SKM-1 treated with dmso at 0.1 percent for 144 hours (cell line): Measurements from ENCODE around the gene LRP11.
A peak's percentile ranks its signal among the peaks of the same experiment; 100 is the strongest.
"Not testable (repeated sequence)": the region's sequence is repeated elsewhere in the genome, so short reads cannot be mapped to it uniquely, and the experiment has no call there.

Experiments used
- DNase-seq: peaks from one replicate; lab custom pipeline; 2025; ENCODE audit not compliant: unreplicated experiment; lab: John Stamatoyannopoulos, UW

The LRP11 gene

GRCh38 chr6:149863698-149864577 is at the start of gene LRP11:
Gene LRP11, minus strand, starts transcription at chr6:149864359. Its CDS starts 339 bp downstream, at chr6:149864020.
- DNase-seq, result peak; percentile 68

- DNase-seq, result no peak
Observed at GRCh38 chr6:149913540-149914240, 49.5 kb upstream of the LRP11 start.

GRCh38 chr6:149913085-149913484 is 48.9 kb upstream of the LRP11 start:
- DNase-seq, result no peak

- not testable (repeated sequence) for DNase-seq
Observed at GRCh38 chr6:149912680-149913079, 48.5 kb upstream of the LRP11 start.

- DNase-seq, result no peak
Observed at GRCh38 chr6:149910721-149911151, 46.6 kb upstream of the LRP11 start.

- no peak for DNase-seq
Observed at GRCh38 chr6:149909701-149910470, 45.7 kb upstream of the LRP11 start.

GRCh38 chr6:149908480-149908879 is 44.3 kb upstream of the LRP11 start:
- not testable (repeated sequence) for DNase-seq

- no peak for DNase-seq
Observed at GRCh38 chr6:149907317-149907716, 43.2 kb upstream of the LRP11 start.

- DNase-seq, result no peak
Observed at GRCh38 chr6:149906405-149906804, 42.2 kb upstream of the LRP11 start.

- no peak for DNase-seq
Observed at GRCh38 chr6:149905911-149906371, 41.8 kb upstream of the LRP11 start.

- DNase-seq, result no peak
Observed at GRCh38 chr6:149905371-149905910, 41.3 kb upstream of the LRP11 start.

- no peak for DNase-seq
Observed at GRCh38 chr6:149904661-149905370, 40.7 kb upstream of the LRP11 start.

- no peak for DNase-seq
Observed at GRCh38 chr6:149903938-149904611, 39.9 kb upstream of the LRP11 start.

- DNase-seq, result no peak
Observed at GRCh38 chr6:149901444-149902140, 37.4 kb upstream of the LRP11 start.

GRCh38 chr6:149900620-149901443 is 36.7 kb upstream of the LRP11 start:
- DNase-seq, result no peak

- no peak for DNase-seq
Observed at GRCh38 chr6:149899926-149900619, 35.9 kb upstream of the LRP11 start.

- no peak for DNase-seq
Observed at GRCh38 chr6:149899486-149899885, 35.3 kb upstream of the LRP11 start.

GRCh38 chr6:149898966-149899365 is 34.8 kb upstream of the LRP11 start:
- DNase-seq, result no peak
